GM10266 (cell line): Measurements from ENCODE around the gene CFAP61.

Experiments used
- DNase-seq: peaks from one replicate; pipeline ENCODE4 v3.0.0; 2012; ENCODE audit errors: extremely low spot score
- CTCF ChIP-seq: IDR thresholded peaks from 2 replicates; pipeline ENCODE4 v1.5.1; 2012; ENCODE audit warnings: mild to moderate bottlenecking, low read depth; ENCODE audit not compliant: control insufficient read depth, insufficient read depth; ENCODE audit errors: missing control alignments

Gene CFAP61

GRCh38 chr20:20143646-20144045 lies 91.3 kb downstream of the CFAP61 start:
- no peak for TF ChIP-seq CTCF
- DNase-seq: no peak

GRCh38 chr20:20148779-20149178 lies 96.4 kb downstream of the CFAP61 start:
- TF ChIP-seq CTCF: no peak
- no peak for DNase-seq

- DNase-seq: no peak
- no peak for TF ChIP-seq CTCF
Observed at GRCh38 chr20:20150241-20150640, 97.9 kb downstream of the CFAP61 start.

- no peak for DNase-seq
- no peak for TF ChIP-seq CTCF
Observed at GRCh38 chr20:20160520-20160919, 108.2 kb downstream of the CFAP61 start.

- DNase-seq: no peak
- no peak for TF ChIP-seq CTCF
Observed at GRCh38 chr20:20161611-20162010, 109.3 kb downstream of the CFAP61 start.

- DNase-seq: no peak
- no peak for TF ChIP-seq CTCF
Observed at GRCh38 chr20:20167698-20168097, 115.4 kb downstream of the CFAP61 start.

- no peak for TF ChIP-seq CTCF
- no peak for DNase-seq
Observed at GRCh38 chr20:20173254-20173653, 120.9 kb downstream of the CFAP61 start.
